Measurements from ENCODE around the gene MOB2. TPM values are rescaled to one million over a fixed set of nuclear protein-coding genes. Genes with fewer than 3 reads are reported as not detected.

Gene MOB2
- total and polyA plus RNA-seq, 4 donors = 8.3 to 18.5 (median 14.8) TPM

GRCh38 chr11:1439341-1439740, 47.2 kb downstream of the MOB2 start:
- peaks cover 0 to 12% (median 2%) of the 10 kb centered on the region in 4 donors for H3K27me3 ChIP-seq (ENCODE audit: control insufficient read depth in 4 of 4, insufficient read depth in 4 of 4, low read length in 3 of 4)
- WGBS = 65% methylated on average over 11 of the region's 11 CpGs

GRCh38 chr11:1438967-1439330, 47.6 kb downstream of the MOB2 start:
- Histone ChIP-seq H3K27me3 (ENCODE audit: control insufficient read depth in 4 of 4, insufficient read depth in 4 of 4, low read length in 3 of 4) (peaks cover 0 to 12% (median 2%) of the 10 kb centered on the region in 4 donors), H3K27ac (ENCODE audit: low read depth in 1 of 2, low read length in 2 of 2) (no peak overlapping the region), H3K9me3 (ENCODE audit: control insufficient read depth in 4 of 4, low read length in 3 of 4) (no peaks in the 10 kb centered on the region), H3K9ac (ENCODE audit: low read depth in 1 of 2, low read length in 2 of 2) (no peak overlapping the region), H3K36me3 (ENCODE audit: control insufficient read depth in 4 of 4, insufficient read depth in 3 of 4, low read depth in 1 of 4, low read length in 3 of 4) (no peaks in the 10 kb centered on the region), H3K4me1 (ENCODE audit: control insufficient read depth in 4 of 4, insufficient read depth in 4 of 4, low read length in 3 of 4) (no peaks in the 10 kb centered on the region), H3K4me3 (ENCODE audit: low read depth in 1 of 3, low read length in 3 of 3) (no peak overlapping the region)
- WGBS = 62% methylated on average over 11 of the region's 11 CpGs
- DNase-seq (ENCODE audit: low spot score) = no peak
- TF ChIP-seq HNF4G (IDR thresholded peaks at IDR 0.05) (no peak), RAD21 (IDR thresholded peaks at IDR 0.05) (no peak), ZBTB33 (IDR thresholded peaks at IDR 0.05) (no peak), ATF3 (IDR thresholded peaks at IDR 0.05) (no peak), REST (IDR thresholded peaks at IDR 0.05) (no peak), EGR1 (IDR thresholded peaks at IDR 0.05; ENCODE audit: low read depth in 2 of 2) (no peak)

More at GRCh38 chr11:1439341-1439740, 47.2 kb downstream of the MOB2 start:
- Histone ChIP-seq H3K27ac (ENCODE audit: low read depth in 1 of 2, low read length in 2 of 2) (no peak overlapping the region), H3K9me3 (ENCODE audit: control insufficient read depth in 4 of 4, low read length in 3 of 4) (no peaks in the 10 kb centered on the region), H3K4me3 (ENCODE audit: low read depth in 1 of 3, low read length in 3 of 3) (no peak overlapping the region), H3K4me1 (ENCODE audit: control insufficient read depth in 4 of 4, insufficient read depth in 4 of 4, low read length in 3 of 4) (no peaks in the 10 kb centered on the region), H3K36me3 (ENCODE audit: control insufficient read depth in 4 of 4, insufficient read depth in 3 of 4, low read depth in 1 of 4, low read length in 3 of 4) (no peaks in the 10 kb centered on the region), H3K9ac (ENCODE audit: low read depth in 1 of 2, low read length in 2 of 2) (no peak overlapping the region)
- DNase-seq (ENCODE audit: low spot score) = no peak
- no peak for TF ChIP-seq YY1 (IDR thresholded peaks at IDR 0.05)
- no peak for TF ChIP-seq GABPA (IDR thresholded peaks at IDR 0.05 in 1 of 2, conservative IDR thresholded peaks at IDR 0.05 in 1 of 2)
- no peak for TF ChIP-seq RAD21 (IDR thresholded peaks at IDR 0.05)
- no peak for TF ChIP-seq CTCF (IDR thresholded peaks at IDR 0.05; ENCODE audit: low read depth, low read length, missing input control)
- no peak for TF ChIP-seq HNF4G (IDR thresholded peaks at IDR 0.05)
- TF ChIP-seq NR2F2 (IDR thresholded peaks at IDR 0.05) = no peak
- TF ChIP-seq REST (IDR thresholded peaks at IDR 0.05) = no peak
- no peak for TF ChIP-seq HNF4A (conservative IDR thresholded peaks at IDR 0.05)
- TF ChIP-seq FOXA1 (IDR thresholded peaks at IDR 0.05) = no peak

Data from liver (tissue), 9 donors.